IPS DF 6.9 (cell line): ENCODE results near the gene RCOR1.

ENCODE experiments used
- DNase-seq: peaks from one replicate; pipeline ENCODE4 v3.0.0-alpha.2; 2013; ENCODE audit warnings: low read depth, low spot score
- H3K27ac ChIP-seq: one replicate; pipeline ENCODE4 v1.5.1; 2013; ENCODE audit warnings: low read length, control low read depth
- H3K27me3 ChIP-seq: 2 replicates; pipeline ENCODE4 v1.6.1; 2013; ENCODE audit warnings: mild to moderate bottlenecking, low read length; ENCODE audit not compliant: control insufficient read depth, insufficient read depth
- H3K36me3 ChIP-seq: 2 replicates; pipeline ENCODE4 v1.6.1; 2013; ENCODE audit warnings: low read length; ENCODE audit not compliant: control insufficient read depth, insufficient read depth
- H3K4me1 ChIP-seq: 2 replicates; pipeline ENCODE4 v1.6.1; 2013; ENCODE audit warnings: low read length; ENCODE audit not compliant: control insufficient read depth, insufficient read depth
- H3K4me3 ChIP-seq: 2 replicates; pipeline ENCODE4 v1.5.1; 2013; ENCODE audit warnings: mild to moderate bottlenecking, low read length
- H3K9me3 ChIP-seq: 2 replicates; pipeline ENCODE4 v1.6.1; 2013; ENCODE audit warnings: low read length, inconsistent platforms; ENCODE audit not compliant: control insufficient read depth, insufficient read depth
- WGBS: extraction: QIAGEN DNeasy Blood & Tissue Kit; methylation state at CpG from one replicate; pipeline ENCODE4 v1.1.7; 2013; ENCODE audit warnings: mixed read lengths, missing lambda C conversion rate; ENCODE audit not compliant: insufficient read length, insufficient coverage; 5-methylcytosine and 5-hydroxymethylcytosine counted together

The RCOR1 gene

GRCh38 chr14:102581193-102581592 is 11.3 kb upstream of the RCOR1 start:
- DNase-seq = no peak
- no peaks in the 10 kb centered on the region for H3K9me3 ChIP-seq
- H3K27ac ChIP-seq = no peak overlapping the region
- WGBS = no CpG with 5 or more reads among the region's 10 CpGs
- no peaks in the 10 kb centered on the region for H3K36me3 ChIP-seq
- H3K4me3 ChIP-seq = no peak overlapping the region
- no peaks in the 10 kb centered on the region for H3K27me3 ChIP-seq
- H3K4me1 ChIP-seq = peaks cover 6% of the 10 kb centered on the region

GRCh38 chr14:102583726-102584125 is 8.7 kb upstream of the RCOR1 start:
- no peaks in the 10 kb centered on the region for H3K9me3 ChIP-seq
- WGBS = no CpG with 5 or more reads among the region's 7 CpGs
- no peaks in the 10 kb centered on the region for H3K27me3 ChIP-seq
- peaks cover 6% of the 10 kb centered on the region for H3K4me1 ChIP-seq
- H3K27ac ChIP-seq = no peak overlapping the region
- no peak for DNase-seq
- no peak overlapping the region for H3K4me3 ChIP-seq
- H3K36me3 ChIP-seq = no peaks in the 10 kb centered on the region

GRCh38 chr14:102584871-102585869 is 7.3 kb upstream of the RCOR1 start:
- DNase-seq = no peak
- H3K9me3 ChIP-seq = no peaks in the 10 kb centered on the region
- no peak overlapping the region for H3K27ac ChIP-seq
- no peaks in the 10 kb centered on the region for H3K27me3 ChIP-seq
- no peak overlapping the region for H3K4me3 ChIP-seq
- no peaks in the 10 kb centered on the region for H3K36me3 ChIP-seq
- no CpG with 5 or more reads among the region's 24 CpGs for WGBS
- peaks cover 8% of the 10 kb centered on the region for H3K4me1 ChIP-seq

GRCh38 chr14:102586420-102587104 is 5.9 kb upstream of the RCOR1 start:
- H3K9me3 ChIP-seq = no peaks in the 10 kb centered on the region
- no peak overlapping the region for H3K4me3 ChIP-seq
- WGBS = no CpG with 5 or more reads among the region's 5 CpGs
- DNase-seq = no peak
- H3K4me1 ChIP-seq = peaks cover 10% of the 10 kb centered on the region
- no peaks in the 10 kb centered on the region for H3K36me3 ChIP-seq
- H3K27me3 ChIP-seq = no peaks in the 10 kb centered on the region
- no peak overlapping the region for H3K27ac ChIP-seq

- no peaks in the 10 kb centered on the region for H3K36me3 ChIP-seq
- DNase-seq = no peak
- no peaks in the 10 kb centered on the region for H3K27me3 ChIP-seq
- H3K9me3 ChIP-seq = no peaks in the 10 kb centered on the region
- no peak overlapping the region for H3K27ac ChIP-seq
- H3K4me1 ChIP-seq = peaks cover 10% of the 10 kb centered on the region
- WGBS = no CpG with 5 or more reads among the region's 3 CpGs
- no peak overlapping the region for H3K4me3 ChIP-seq
These were observed 3.6 kb upstream of the RCOR1 start for GRCh38 chr14:102588821-102589220.

- no peaks in the 10 kb centered on the region for H3K9me3 ChIP-seq
- no peak overlapping the region for H3K27ac ChIP-seq
- WGBS = no CpG with 5 or more reads among the region's 12 CpGs
- H3K36me3 ChIP-seq = no peaks in the 10 kb centered on the region
- peaks cover 8% of the 10 kb centered on the region; the same call in 1 of the 2 replicates for H3K4me1 ChIP-seq
- H3K4me3 ChIP-seq = no peak overlapping the region
- no peaks in the 10 kb centered on the region for H3K27me3 ChIP-seq
- DNase-seq = no peak
These were observed 2.6 kb upstream of the RCOR1 start for GRCh38 chr14:102589761-102590290.

- WGBS = no CpG with 5 or more reads among the region's 13 CpGs
- Histone ChIP-seq H3K36me3 (no peaks in the 10 kb centered on the region), H3K4me1 (peaks cover 4% of the 10 kb centered on the region; the same call in 1 of the 2 replicates), H3K9me3 (no peaks in the 10 kb centered on the region), H3K27ac (no peak overlapping the region), H3K4me3 (no peak overlapping the region), H3K27me3 (no peaks in the 10 kb centered on the region)
- DNase-seq = no peak
These were observed 1.8 kb upstream of the RCOR1 start for GRCh38 chr14:102590667-102591099.

- peaks cover 4% of the 10 kb centered on the region; the same call in 1 of the 2 replicates for H3K4me1 ChIP-seq
- no peaks in the 10 kb centered on the region for H3K36me3 ChIP-seq
- no peaks in the 10 kb centered on the region for H3K27me3 ChIP-seq
- H3K9me3 ChIP-seq = no peaks in the 10 kb centered on the region
- DNase-seq = no peak
- no CpG with 5 or more reads among the region's 37 CpGs for WGBS
- H3K4me3 ChIP-seq = peak overlapping the region; percentile 61
- H3K27ac ChIP-seq = no peak overlapping the region
These were observed 991 bp upstream of the RCOR1 start for GRCh38 chr14:102591372-102591943.

- H3K36me3 ChIP-seq = no peaks in the 10 kb centered on the region
- WGBS = no CpG with 5 or more reads among the region's 49 CpGs
- DNase-seq = no peak
- H3K27ac ChIP-seq = no peak overlapping the region
- H3K4me1 ChIP-seq = peaks cover 4% of the 10 kb centered on the region; the same call in 1 of the 2 replicates
- H3K4me3 ChIP-seq = peak overlapping the region; percentile 79; the same call in 1 of the 2 replicates
- H3K9me3 ChIP-seq = no peaks in the 10 kb centered on the region
- no peaks in the 10 kb centered on the region for H3K27me3 ChIP-seq
These were observed 263 bp downstream of the RCOR1 start for GRCh38 chr14:102592763-102593060.
